Amniotic stem cell (primary cell): ENCODE data around the gene FOXI2.

Experiments
- DNase-seq: peaks from one replicate; lab custom pipeline; 2025; lab: John Stamatoyannopoulos, UW

Gene FOXI2

DNA sequence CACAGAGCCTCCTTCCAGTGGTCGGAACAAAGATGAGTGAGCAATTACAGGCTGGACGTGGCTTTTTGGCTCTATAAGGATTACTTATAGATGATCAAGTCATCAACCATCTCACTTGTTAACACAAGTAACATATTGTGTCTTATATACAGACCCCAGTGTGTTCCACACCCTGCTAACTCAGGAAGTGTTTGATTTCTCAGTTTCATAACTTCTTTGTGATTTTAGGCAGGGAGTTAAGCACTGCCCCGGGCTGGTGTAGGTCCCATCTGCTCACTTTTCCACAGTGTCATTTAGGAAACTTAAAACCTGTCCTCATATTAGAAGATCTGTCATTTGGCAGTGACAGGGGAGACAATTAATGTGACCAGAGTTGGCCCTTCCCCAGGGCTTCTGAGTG lies 6.2 kb downstream of the FOXI2 start:
- no peak for DNase-seq

DNA sequence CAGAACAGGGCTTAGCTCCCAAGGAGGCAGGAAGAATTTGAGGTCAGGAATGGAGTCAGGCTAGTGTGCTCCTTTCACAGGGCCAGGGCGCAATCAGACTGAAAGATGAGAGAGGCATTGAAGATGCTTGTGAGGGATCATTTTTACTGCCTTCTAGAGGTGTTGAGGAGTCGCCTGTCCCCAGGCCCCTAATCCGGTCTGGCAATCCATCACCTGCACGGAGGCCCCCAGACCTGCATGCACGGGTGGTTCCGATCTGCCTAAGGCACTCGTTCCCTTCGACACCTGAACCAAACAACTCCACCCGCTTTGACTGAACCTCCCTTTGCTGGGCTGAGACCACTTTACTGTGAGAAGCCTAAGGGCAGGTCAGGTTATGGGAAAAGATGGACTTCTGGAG lies 8.0 kb downstream of the FOXI2 start:
- DNase-seq, result no peak

DNA sequence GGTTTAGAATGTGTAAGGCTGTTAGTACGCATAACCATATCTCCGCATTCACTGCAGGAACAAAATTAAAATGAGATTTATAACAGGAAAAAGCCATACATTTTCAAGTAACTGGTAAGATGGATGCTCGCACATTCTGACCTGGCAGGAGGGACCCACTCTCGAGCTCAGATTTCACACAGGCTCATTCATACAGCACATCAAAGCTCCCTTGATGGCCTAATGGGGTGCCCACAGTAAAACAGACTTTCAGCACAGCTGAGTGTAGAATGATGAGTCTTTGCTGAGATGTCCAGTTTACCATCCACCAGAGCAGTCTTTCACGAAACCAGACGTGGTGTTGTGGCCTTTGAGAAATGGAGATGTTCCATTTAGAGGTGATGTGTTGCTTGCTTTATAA lies 8.9 kb downstream of the FOXI2 start:
- no peak for DNase-seq

DNA sequence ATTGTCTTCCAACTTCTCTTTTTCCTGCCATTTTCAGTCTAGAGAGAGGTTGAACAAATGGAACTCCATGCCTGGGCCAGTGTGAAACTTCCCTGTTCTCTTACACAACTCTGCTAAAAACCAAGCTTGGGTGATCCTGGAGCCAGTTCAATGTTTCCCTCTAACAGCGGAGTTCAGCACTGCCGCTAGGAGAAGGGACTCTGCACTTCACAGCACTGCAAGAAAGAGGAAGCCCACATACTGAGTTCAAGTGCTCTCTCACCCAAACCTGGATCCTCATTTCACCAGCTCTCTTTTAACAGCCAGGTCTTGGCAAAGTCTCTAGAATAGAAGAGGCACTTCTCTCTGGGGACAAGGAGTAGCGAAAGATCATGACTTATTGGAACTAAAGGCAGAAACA lies 18.8 kb downstream of the FOXI2 start:
- DNase-seq, result no peak

DNA sequence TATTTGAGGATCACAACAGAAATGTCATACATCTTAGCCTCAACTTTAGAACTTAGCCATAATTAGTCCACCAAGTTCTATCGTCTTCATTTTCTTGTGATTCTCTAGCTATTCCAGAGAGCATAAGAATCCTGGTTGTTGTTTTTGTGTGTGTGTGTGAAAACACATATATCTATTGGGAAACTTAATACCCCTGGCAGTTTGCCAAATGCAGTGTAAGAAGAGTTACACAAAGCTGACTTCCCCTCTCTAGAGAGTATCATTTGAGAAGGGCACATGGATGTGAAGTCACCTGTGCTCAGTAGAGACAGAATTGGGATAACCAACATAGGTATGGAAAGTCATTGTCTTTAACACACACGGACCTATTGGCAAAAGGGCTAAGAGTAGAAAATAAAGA lies 19.3 kb downstream of the FOXI2 start:
- no peak for DNase-seq

DNA sequence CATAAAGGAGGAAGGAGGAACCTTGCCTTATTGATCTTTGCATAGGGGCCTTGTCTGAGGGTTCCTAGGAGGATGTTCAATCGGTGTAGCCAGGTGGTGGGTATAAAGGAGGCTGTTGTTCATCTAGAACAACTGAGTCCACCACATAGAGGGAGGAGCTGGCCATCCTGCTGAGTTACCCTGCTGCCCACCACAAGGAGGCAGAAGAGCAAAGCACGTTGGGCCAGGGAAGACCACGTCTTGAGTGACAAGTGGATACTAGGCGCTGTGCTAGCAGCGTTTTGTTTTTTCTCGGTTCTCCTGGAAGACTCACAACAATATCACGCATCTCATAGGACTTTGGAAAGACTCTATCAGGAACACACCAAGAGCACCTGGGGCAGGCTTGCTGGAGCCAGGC lies 20.0 kb downstream of the FOXI2 start:
- DNase-seq, result no peak

DNA sequence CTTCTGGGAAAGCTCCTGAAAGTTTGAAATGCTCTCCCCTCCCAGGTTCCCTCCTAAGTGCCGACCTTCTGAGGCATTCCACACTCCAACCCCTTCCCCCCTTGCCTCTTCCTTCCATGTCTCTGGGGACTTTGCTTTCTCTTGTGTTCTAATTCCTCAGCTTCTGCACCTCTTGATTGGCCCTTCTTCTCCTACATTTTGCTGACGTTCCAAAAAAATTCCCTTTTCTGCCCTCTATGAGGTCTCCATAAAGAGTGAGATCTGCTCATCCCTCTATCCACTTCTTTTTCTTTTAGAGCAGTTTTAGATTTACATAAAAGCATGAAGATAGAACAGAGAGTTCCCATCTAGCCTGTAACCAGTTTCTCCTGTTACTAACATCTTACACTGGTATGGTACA lies 22.3 kb downstream of the FOXI2 start:
- DNase-seq, result no peak

DNA sequence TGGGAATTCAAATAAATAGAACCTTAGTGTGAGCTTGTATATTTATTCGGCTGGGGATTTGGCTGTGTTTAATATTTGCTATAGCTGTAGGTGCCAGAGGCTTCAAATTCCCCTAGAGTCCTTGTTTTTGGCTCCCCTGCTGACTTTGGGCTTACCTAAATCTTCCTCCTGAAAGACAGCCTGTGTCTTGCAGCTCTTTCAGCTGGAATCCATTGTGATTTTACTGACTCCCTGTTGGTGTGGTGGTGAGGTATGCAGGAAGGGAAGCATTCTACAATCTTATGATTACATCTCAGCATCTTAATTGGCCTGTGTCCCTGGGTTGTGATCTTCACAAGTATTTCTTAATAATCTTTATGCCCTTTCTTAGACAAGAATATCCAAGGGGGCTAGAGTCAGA lies 25.9 kb downstream of the FOXI2 start:
- DNase-seq, result no peak

DNA sequence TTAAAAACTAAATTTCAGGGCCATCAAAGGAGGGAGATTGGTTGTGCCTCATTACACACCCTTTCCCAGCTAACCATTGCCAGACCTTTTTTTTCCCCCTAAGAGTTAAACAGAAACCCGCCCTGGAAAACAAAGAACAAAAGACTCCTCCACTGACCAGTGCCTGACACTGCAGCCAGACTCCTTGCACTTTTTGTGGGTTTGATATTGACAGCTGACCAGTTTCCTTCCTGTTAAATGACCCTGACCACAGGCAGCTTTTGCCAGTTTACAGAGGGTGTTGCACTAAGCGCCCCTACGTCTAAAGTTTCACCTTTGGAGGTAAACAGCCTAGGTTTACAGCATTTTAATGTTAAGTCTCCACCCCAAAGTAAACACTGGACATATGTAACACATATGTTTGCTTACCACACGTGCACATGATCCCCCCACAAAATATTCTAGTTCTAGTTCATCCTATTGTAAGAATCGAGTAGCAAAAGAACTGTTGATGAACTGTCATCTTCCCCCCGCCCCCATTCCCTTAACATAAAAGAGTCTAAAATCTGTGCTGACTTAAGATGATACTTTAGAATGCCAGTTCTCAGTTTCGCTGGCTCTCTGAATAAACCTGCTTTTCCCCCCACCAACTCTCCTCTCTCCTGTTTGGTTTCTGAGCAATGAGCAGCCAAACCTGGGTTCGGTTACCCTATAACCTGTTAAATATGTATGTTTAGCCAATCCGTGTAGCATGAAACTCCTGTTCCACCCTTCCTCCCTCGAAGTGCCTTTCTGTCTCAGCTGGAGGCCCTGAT lies 38.0 kb downstream of the FOXI2 start:
- no peak for DNase-seq

DNA sequence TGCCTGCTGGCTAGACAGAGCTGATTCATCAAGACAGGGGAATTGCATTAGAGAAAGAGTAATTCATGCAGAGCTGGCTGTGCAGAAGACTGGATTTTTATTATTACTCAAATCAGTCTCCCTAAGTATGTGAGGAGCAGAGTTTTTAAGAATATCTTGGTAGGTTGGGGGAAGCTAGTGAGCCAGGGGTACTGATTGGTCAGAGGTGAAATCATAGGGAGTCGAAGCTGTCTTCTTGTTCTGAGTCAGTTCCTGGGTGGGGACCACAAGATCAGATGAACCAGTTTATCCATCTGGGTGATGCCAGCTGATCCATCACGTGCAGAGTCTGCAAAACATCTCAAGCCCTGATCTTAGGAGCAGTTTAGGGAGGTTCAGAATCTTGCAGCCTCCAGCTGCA lies 39.8 kb downstream of the FOXI2 start:
- DNase-seq, result no peak

DNA sequence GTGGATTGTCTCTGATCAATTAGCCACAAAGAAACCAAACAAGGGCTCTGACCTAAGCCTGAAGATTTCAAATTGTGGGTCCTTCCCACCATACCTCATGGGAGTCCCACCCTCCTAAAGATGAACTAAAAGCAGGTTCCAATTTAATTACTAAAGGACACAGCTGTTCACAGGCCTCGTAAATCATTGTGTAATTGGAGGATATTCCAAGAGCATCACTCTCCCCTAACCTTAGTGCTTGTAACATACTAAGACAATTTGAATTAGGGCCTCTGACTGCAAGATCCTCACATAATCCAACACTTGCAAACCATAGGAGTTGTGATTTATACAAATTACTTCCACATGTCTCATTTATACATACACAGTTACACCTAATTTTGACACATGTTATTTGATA lies 44.4 kb downstream of the FOXI2 start:
- DNase-seq, result no peak

DNA sequence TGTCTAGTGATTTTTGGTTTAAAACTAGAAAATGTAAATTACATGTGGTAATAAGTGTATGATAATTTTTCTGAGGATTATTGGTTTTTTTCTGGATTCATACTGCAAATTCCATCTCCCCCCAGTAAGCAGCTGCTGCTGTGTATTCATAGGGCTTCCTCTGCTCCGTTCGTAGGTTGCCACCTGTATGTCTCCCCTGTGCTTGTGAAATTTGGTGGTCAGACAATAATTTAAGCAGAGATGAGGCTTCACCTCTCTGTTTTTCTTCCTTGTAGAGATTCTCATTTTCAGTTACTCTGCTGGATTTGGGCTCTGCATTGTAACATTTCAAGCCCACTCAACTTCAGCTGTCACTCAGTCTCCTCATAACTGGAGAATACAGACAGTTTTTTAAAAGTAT lies 50.9 kb downstream of the FOXI2 start:
- no peak for DNase-seq

DNA sequence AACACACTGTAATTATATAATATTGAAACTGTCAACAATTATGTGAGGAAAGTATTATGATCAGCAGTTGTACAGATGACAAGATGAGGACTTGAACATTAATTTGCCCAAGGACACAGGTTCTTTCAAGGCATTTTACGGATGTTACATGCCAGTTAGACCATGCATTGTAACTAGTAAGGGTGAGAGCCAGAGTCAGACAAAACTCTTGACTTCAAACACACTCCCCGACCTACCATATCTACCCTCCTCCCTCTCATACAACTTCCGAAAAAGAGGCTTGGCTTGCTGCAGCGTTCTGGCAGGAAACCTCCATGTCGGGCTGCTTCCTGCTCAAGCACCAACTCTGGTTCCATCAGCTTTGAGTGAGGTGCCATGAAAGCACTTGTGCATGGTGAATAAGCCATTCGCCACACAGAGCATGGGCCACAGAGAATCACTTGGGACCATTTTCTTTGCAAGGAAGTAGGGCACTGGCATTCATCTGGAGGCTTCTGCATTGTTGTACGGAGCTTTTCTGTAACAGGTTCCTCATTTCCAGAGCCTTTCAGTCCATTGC lies 53.2 kb downstream of the FOXI2 start:
- no peak for DNase-seq
